ENCODE measurements around the gene SLC27A2.

The SLC27A2 gene

DNA sequence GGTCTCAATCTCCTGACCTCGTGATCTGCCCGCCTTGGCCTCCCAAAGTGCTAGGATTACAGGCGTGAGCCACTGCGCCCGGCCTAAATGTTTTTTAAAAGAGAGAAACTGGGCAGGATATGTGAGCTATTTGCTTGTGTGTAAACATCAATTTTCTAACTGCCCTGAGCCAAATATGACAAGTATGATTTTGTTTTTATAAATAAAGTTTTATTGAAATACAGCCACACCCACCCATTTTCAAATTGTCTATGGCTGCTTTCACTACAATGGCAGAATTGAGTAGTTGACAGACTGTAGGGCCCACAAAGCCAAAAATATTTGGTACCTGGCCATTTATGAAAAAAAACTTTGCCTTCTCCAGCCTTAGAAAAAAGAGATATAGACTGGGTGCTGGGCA is 99.4 kb downstream of the SLC27A2 start:
- DNase-seq = no peak
